Activated CD8-positive, alpha-beta T cell treated with anti-CD3 and anti-CD28 coated beads, Interleukin-2, amount 10 ng/mL, durations not matched to agents 7 days and 5 days (primary cell): Measurements from ENCODE around the gene PRUNE2. TPM values are rescaled to one million over a fixed set of nuclear protein-coding genes. Genes with fewer than 3 reads are reported as not detected.
"Not testable (repeated sequence)": the region's sequence is repeated elsewhere in the genome, so short reads cannot be mapped to it uniquely, and the experiment has no call there.

Source experiments
- ATAC-seq: fragments of 150-1000 bp; cut with Tn5 transposase; one replicate; pipeline ENCODE4 v1.10.0; 2021; ENCODE audit warnings: moderate library complexity
- CTCF ChIA-PET: fragments of 350-600 bp; sonication (Branson Sonifier 250); formaldehyde crosslinking; loops from one replicate; lab custom pipeline; 2021; ENCODE audit warnings: antibody characterized with exemption; lab: Charles Lee
- POLR2A ChIA-PET: fragments of 350-600 bp; sonication (Branson Sonifier 250); formaldehyde crosslinking; loops from one replicate; lab custom pipeline; 2021; ENCODE audit warnings: antibody characterized with exemption; lab: Charles Lee
- DNase-seq: peaks from one replicate; pipeline ENCODE4 v3.0.0-alpha.2; 2020
- H3K27ac Mint-ChIP-seq: one replicate; pipeline ENCODE4 v1.8.0; 2021; ENCODE audit warnings: mild to moderate bottlenecking, mixed read lengths
- H3K27me3 Mint-ChIP-seq: one replicate; pipeline ENCODE4 v1.8.0; 2021; ENCODE audit warnings: low read depth, mixed read lengths
- H3K36me3 Mint-ChIP-seq: one replicate; pipeline ENCODE4 v1.8.0; 2021; ENCODE audit warnings: low read depth, mixed read lengths
- H3K4me1 Mint-ChIP-seq: one replicate; pipeline ENCODE4 v1.8.0; 2021; ENCODE audit warnings: low read depth, mixed read lengths
- H3K4me3 Mint-ChIP-seq: one replicate; pipeline ENCODE4 v1.8.0; 2021; ENCODE audit warnings: mild to moderate bottlenecking, mixed read lengths
- H3K9me3 Mint-ChIP-seq: one replicate; pipeline ENCODE4 v1.8.0; 2022; ENCODE audit warnings: mixed read lengths; ENCODE audit not compliant: insufficient read depth
- total RNA-seq, 2 experiments: library from RNA; stranded (reverse); gene quantifications; one replicate each; pipeline ENCODE4 v1.2.3, GENCODE V29; 2021

The PRUNE2 gene
- total RNA-seq, 2 experiments from 2014 or later, result 0.16 to 0.52 TPM

DNA sequence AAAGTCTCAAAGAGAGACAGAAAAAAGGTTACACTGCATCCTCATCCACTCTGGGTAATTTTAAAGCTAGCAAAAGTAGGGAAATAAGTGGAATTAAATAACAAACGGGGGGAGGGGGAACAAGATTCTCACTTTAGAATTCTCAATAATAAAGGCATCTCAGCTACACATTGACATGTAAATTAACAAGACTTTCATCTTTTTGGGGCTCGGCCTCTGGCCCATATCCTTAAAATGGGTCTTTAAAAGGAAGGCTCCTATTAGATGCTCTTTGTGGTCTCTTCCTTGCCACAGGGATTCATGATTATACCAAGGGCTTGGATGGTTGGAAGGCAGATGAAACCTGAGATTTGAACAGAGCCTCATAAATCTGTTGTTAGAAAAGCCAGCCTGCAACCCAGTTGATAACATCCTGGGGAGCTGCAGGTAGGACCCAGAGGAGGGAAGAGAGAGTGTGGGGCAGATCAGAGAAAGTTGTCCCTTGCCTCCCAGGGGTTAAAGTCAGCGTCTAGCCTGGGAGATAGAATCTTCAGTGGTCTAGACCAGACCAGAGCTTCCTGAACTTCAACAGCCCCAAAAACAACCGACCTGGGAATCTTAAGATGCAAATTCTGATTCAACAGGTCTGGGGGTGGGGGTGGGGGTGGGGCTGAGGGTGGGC lies 311.0 kb downstream of the PRUNE2 start:
- ChIA-PET POLR2A (no interaction called here), CTCF (interaction anchor here (0.8 kb wide), 1 partner anchor 61 kb away, joined by 3 read pairs; no protein-coding TSS in a partner anchor)
- Mint-ChIP-seq H3K36me3 (no peaks in the 10 kb centered on the region), H3K9me3 (no peaks in the 10 kb centered on the region), H3K27me3 (peaks cover 16% of the 10 kb centered on the region), H3K27ac (no peak overlapping the region), H3K4me3 (no peak overlapping the region), H3K4me1 (peaks cover 8% of the 10 kb centered on the region)
- DNase-seq, result no peak
- no peak for ATAC-seq

- H3K36me3 Mint-ChIP-seq, ATAC-seq, H3K4me1 Mint-ChIP-seq, DNase-seq, H3K27ac Mint-ChIP-seq, H3K4me3 Mint-ChIP-seq, H3K9me3 Mint-ChIP-seq, POLR2A ChIA-PET: not testable (repeated sequence)
- H3K27me3 Mint-ChIP-seq, result peaks cover 16% of the 10 kb centered on the region
- CTCF ChIA-PET, result interaction anchor here (0.8 kb wide), 1 partner anchor 61 kb away, joined by 3 read pairs; no protein-coding TSS in a partner anchor
Measured at GRCh38 chr9:76593961-76594735, 311.8 kb downstream of the PRUNE2 start.

GRCh38 chr9:76592974-76593347 lies 313.0 kb downstream of the PRUNE2 start:
- no peak for ATAC-seq
- H3K4me3 Mint-ChIP-seq, result no peak overlapping the region
- CTCF ChIA-PET, result no interaction called here

DNA sequence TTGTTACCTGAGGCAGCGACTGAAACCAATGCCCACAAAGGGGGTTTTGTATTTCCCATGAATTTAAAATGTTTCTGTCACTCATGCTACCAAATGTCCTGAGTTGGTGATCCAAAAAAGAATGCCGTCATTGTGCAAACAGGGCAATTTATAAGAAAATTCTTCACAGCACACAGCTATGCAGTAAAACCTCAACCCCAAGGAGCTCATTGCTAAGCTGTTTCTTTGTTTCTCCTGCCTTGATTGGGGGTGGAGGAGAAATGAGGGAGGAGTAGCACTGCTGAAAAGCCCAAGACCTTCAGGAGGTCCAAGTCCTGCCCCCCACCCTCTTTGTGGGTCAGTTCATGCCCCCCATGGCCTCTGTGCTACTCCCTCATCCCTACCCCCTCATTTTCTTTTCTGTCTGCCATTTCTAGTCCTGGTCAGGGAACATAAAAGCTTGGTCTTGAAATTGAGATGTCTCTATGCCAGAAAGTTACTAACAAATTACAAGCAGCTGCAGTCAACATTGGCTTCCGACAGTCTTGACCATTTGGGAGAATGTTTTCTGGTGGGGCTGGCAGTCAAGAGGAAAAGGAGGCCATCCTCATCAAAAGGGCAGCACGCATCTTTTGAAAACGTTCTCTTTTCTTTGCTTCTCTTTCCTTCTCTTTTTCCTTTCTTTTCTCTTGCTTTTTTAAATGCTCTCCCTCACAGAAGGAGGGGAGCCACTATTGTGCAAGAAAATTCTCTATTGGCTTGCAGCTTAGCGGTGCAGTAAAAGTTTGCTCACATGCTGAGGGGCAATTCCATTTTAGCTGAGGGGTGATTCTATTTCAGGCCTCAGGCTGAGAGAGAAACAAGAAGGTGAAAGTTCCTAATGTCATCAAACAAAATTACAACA lies 313.6 kb downstream of the PRUNE2 start:
- H3K27ac Mint-ChIP-seq, result no peak overlapping the region

More at GRCh38 chr9:76592974-76593347, 313.0 kb downstream of the PRUNE2 start:
- Mint-ChIP-seq H3K36me3 (no peaks in the 10 kb centered on the region), H3K4me1 (peaks cover 8% of the 10 kb centered on the region), H3K9me3 (no peaks in the 10 kb centered on the region), H3K27me3 (peaks cover 13% of the 10 kb centered on the region), H3K27ac (no peak overlapping the region)
- POLR2A ChIA-PET, result interaction anchor here (1.0 kb wide), 1 partner anchor 9 kb away, joined by 3 read pairs; no protein-coding TSS in a partner anchor
- DNase-seq, result no peak

DNA sequence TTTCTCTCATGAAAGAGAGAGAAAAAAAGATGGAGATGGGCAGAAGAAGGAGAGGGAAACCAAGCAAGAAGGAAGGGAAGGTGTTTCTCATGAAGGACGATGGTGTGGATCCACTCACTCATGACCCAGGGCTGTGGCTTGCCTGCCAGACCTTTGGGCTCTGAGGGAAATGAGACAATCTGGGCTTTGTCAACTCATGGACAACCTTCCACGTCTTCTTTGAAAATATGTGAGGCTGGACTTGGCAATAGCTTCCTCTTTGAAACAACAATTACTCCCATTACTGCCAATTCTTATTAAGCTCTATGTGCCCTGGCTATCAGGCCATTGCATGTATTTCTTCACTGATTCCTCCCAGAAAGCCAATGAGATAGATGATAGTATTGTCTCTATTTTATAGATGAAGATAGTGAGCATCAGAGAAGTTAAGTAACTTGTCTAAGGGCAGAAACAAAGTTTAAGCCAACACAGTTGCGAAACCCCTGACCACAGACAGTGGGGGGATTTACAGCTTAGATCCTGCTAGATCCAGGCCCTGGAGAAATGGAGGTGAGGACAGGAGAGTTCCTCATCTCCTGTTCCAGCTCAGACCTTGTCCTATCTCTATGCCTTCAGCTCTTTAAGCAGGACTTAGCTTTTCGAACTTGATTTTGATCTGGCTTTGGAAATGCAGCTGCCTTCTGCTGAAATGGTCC lies 314.5 kb downstream of the PRUNE2 start:
- ATAC-seq (no peak), DNase-seq (no peak)
- Mint-ChIP-seq H3K9me3 (no peaks in the 10 kb centered on the region), H3K27ac (no peak overlapping the region), H3K4me3 (no peak overlapping the region), H3K36me3 (no peaks in the 10 kb centered on the region), H3K27me3 (peaks cover 11% of the 10 kb centered on the region), H3K4me1 (peaks cover 14% of the 10 kb centered on the region)
- POLR2A ChIA-PET, result no interaction called here
- CTCF ChIA-PET, result interaction anchor here (1.0 kb wide), 2 partner anchors 12 to 67 kb away, joined by 5 read pairs; no protein-coding TSS in a partner anchor

More for the DNA sequence above, 313.6 kb downstream of the PRUNE2 start:
- ChIA-PET POLR2A (interaction anchor here (1.0 kb wide), 1 partner anchor 8 kb away, joined by 3 read pairs; no protein-coding TSS in a partner anchor), CTCF (interaction anchor here (1.0 kb wide), 2 partner anchors 11 to 66 kb away, joined by 5 read pairs; no protein-coding TSS in a partner anchor)
- Mint-ChIP-seq H3K4me1 (peaks cover 13% of the 10 kb centered on the region), H3K27me3 (peaks cover 11% of the 10 kb centered on the region), H3K36me3 (no peaks in the 10 kb centered on the region), H3K4me3 (no peak overlapping the region), H3K9me3 (no peaks in the 10 kb centered on the region)
- DNase-seq, result no peak
- no peak for ATAC-seq

GRCh38 chr9:76588316-76588715 lies 317.6 kb downstream of the PRUNE2 start:
- Mint-ChIP-seq H3K36me3 (no peaks in the 10 kb centered on the region), H3K27ac (no peak overlapping the region), H3K4me1 (peaks cover 10% of the 10 kb centered on the region), H3K4me3 (no peak overlapping the region), H3K9me3 (no peaks in the 10 kb centered on the region), H3K27me3 (peaks cover 11% of the 10 kb centered on the region)
- DNase-seq (no peak), ATAC-seq (no peak)
- CTCF ChIA-PET, result no interaction called here
- POLR2A ChIA-PET, result no interaction called here

DNA sequence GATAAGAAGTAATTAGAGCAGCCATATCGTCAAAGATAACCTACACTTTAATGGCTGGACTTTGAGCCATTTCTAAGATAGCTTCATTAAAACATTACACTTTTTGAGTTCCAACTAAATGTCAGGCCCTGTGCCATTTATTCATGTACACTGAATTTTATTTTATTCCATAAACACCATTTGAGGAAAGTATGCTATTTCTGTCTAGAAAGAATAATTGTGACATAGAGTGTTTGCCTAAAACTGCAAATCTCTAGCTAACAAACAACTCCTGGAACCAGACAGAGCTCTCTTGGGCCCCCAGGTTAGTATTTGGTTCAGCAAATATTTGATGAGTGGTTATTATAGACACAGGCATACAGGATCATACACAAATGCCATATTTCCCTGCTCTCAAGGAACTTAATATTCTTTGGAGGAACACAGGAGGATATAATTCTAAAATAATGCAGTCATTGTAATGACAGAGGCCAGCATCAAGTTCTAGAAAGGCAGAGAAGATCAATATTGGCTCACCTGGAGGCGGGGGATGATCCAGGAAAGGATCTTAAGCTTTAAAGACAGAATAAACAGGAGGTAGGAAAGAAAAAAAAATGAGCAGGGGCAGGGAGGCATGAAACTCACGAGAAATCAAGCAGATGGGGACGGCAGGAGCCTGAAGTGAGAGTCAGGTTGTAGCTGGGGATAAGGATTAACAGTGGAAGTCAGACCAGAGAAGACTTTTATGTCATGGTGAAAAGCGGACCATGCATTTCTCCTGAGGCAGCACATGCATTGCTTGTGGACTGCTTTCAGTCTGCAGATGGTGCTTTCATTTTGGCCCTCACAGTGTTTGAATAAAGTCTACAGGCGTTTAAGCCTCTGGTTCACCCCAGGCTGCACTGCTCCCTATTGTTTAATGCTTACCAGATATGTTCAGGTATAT lies 319.3 kb downstream of the PRUNE2 start:
- H3K4me3 Mint-ChIP-seq, result no peak overlapping the region
- H3K27ac Mint-ChIP-seq, result no peak overlapping the region
- ChIA-PET CTCF (interaction anchor here (1.2 kb wide), 1 partner anchor 12 kb away, joined by 4 read pairs; no protein-coding TSS in a partner anchor), POLR2A (no interaction called here)
- DNase-seq, result no peak
- peaks cover 7% of the 10 kb centered on the region for H3K4me1 Mint-ChIP-seq
- H3K9me3 Mint-ChIP-seq, result no peaks in the 10 kb centered on the region
- H3K27me3 Mint-ChIP-seq, result peaks cover 15% of the 10 kb centered on the region
- no peaks in the 10 kb centered on the region for H3K36me3 Mint-ChIP-seq
- no peak for ATAC-seq

DNA sequence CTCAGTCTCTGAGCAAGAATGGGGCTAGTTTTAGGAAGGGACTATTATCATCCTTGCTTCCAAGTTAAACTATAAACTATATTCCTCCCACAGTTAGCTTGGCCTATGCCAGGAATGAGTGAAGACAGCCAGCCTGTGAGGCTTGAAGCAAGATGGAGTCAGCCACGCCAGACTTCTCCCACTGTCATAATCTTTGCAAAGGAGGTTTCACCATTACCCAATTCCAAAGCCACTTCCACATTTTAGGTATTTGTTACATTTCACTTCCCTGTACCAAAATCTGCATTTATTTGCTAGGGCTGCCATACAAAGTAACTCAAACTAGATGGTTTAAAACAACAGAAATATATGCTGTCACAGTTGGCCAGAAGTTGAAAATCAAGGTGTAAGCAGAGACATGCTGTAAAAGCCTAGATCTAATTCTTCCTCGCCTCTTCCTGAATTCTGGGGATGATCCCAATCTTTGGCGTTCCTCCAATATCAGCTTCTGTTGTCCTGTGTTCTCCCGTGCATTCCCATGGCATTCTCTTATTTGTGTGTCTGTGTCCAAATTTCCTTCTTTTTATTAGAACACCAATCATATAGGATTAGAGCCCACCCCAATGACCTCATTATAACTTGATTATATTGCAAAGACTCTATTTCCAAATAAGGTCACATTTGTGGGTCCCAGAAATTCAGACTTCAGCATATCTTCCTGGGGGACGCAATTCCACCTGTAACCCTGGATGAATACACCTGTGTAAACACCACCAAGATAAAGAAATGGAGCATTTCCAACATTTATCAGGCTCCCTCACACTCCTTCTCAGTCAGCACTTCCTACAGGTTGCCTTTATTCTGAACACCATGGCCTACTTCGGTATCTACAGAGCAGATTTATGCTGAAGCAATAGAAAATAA lies 320.2 kb downstream of the PRUNE2 start:
- H3K4me1 Mint-ChIP-seq, result peaks cover 7% of the 10 kb centered on the region
- H3K27ac Mint-ChIP-seq, result no peak overlapping the region
- H3K9me3 Mint-ChIP-seq, result no peaks in the 10 kb centered on the region
- no peak overlapping the region for H3K4me3 Mint-ChIP-seq
- no peak for DNase-seq
- no peaks in the 10 kb centered on the region for H3K36me3 Mint-ChIP-seq
- POLR2A ChIA-PET, result no interaction called here
- no peak for ATAC-seq
- peaks cover 12% of the 10 kb centered on the region for H3K27me3 Mint-ChIP-seq
- CTCF ChIA-PET, result interaction anchor here (1.2 kb wide), 1 partner anchor 11 kb away, joined by 4 read pairs; no protein-coding TSS in a partner anchor

DNA sequence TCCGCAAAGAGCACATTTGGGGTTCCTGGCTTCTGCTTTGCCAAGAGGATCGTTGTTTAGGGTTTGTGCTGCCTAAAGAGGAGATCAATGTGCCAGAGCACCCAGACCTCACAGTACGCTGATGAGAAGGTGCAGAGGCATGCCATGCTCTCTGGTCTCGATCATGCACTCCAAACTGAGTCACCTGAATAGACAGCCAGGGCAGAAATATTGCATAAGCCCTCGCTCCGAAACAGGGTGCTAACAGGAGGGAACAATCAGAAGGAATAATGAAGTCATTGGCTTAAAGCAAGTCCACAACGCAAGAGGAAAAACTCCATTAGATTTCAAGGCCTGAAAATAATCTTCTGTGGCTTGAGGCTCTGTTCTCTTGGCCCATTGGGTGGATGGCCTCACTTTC lies 322.7 kb downstream of the PRUNE2 start:
- DNase-seq, result no peak
- Mint-ChIP-seq H3K9me3 (no peaks in the 10 kb centered on the region), H3K27ac (no peak overlapping the region), H3K27me3 (peaks cover 9% of the 10 kb centered on the region), H3K4me3 (no peak overlapping the region), H3K36me3 (no peaks in the 10 kb centered on the region), H3K4me1 (peaks cover 14% of the 10 kb centered on the region)
- ChIA-PET CTCF (no interaction called here), POLR2A (no interaction called here)
- ATAC-seq, result no peak
